HepG2 (cell line): ENCODE data around the gene TMEM198. TPM values are rescaled to one million over a fixed set of nuclear protein-coding genes. Genes with fewer than 3 reads are reported as not detected.

ENCODE experiments used
- ATF7-NPFF ChIP-seq: sonication (generic); formaldehyde crosslinking; IDR thresholded peaks from 2 replicates; pipeline ENCODE4 v1.8.1; 2023; ENCODE audit warnings: mild to moderate bottlenecking, low read depth, missing genetic modification reagents, moderate library complexity
- GLI4 ChIP-seq: sonication (generic); formaldehyde crosslinking; IDR thresholded peaks from 2 replicates; pipeline ENCODE4 v1.5.1; 2020; ENCODE audit warnings: missing genetic modification reagents, mild to moderate bottlenecking, moderate library complexity, borderline replicate concordance
- HMG20A ChIP-seq: IDR thresholded peaks from 2 replicates; pipeline ENCODE4 v1.6.1; 2016; ENCODE audit warnings: borderline replicate concordance
- HNRNPLL ChIP-seq: fragments of 200-400 bp; formaldehyde crosslinking; IDR thresholded peaks from 2 replicates; pipeline ENCODE4 v1.6.1; 2017; ENCODE audit warnings: mild to moderate bottlenecking, low read depth, low read length; ENCODE audit not compliant: poor library complexity, severe bottlenecking
- HOMEZ ChIP-seq: IDR thresholded peaks from 2 replicates; pipeline ENCODE4 v1.6.1; 2016; ENCODE audit warnings: low read depth
- RBFOX2 ChIP-seq: fragments of 200-400 bp; formaldehyde crosslinking; IDR thresholded peaks from 2 replicates; pipeline ENCODE4 v1.6.1; 2017; ENCODE audit warnings: low read depth, mild to moderate bottlenecking, low read length
- RFXANK ChIP-seq: IDR thresholded peaks from 2 replicates; pipeline ENCODE4 v1.6.1; 2016
- SAP130 ChIP-seq: IDR thresholded peaks from 2 replicates; pipeline ENCODE4 v1.6.1; 2016; ENCODE audit warnings: low read depth
- ZFY ChIP-seq: sonication (generic); formaldehyde crosslinking; IDR thresholded peaks from 2 replicates; pipeline ENCODE4 v1.4.0; 2020; ENCODE audit warnings: missing genetic modification reagents
- ZNF143 ChIP-seq: sonication (generic); formaldehyde crosslinking; IDR thresholded peaks from 2 replicates; pipeline ENCODE4 v1.4.0; 2020; ENCODE audit warnings: missing genetic modification reagents
- ZNF256 ChIP-seq: sonication (generic); formaldehyde crosslinking; conservative IDR thresholded peaks from 2 replicates; pipeline ENCODE4 v1.4.0; 2020; ENCODE audit warnings: missing genetic modification reagents
- ZNF746 ChIP-seq: sonication (generic); formaldehyde crosslinking; IDR thresholded peaks from 2 replicates; pipeline ENCODE4 v1.8.0; 2022; ENCODE audit warnings: mild to moderate bottlenecking, missing genetic modification reagents
- ZNF790 ChIP-seq: sonication (generic); formaldehyde crosslinking; IDR thresholded peaks from 2 replicates; pipeline ENCODE4 v1.8.0; 2022; ENCODE audit warnings: missing genetic modification reagents, mild to moderate bottlenecking, borderline replicate concordance
- ZNF883 ChIP-seq: sonication (generic); formaldehyde crosslinking; IDR thresholded peaks from 2 replicates; pipeline ENCODE4 v1.5.1; 2020; ENCODE audit warnings: mild to moderate bottlenecking, missing genetic modification reagents; ENCODE audit errors: not compliant biosample characterization
- polyA plus RNA-seq, 8 experiments: library from polyadenylated mRNA; depleted of rRNA in 3 of 8; stranded (reverse) in 7 of 8; unstranded in 1 of 8; fragments of >200 nt; fragmentation: Illumina TruSeq in 4 of 8; extraction: Trizol in 4 of 8; gene quantifications; 2 replicates each; pipeline versions ENCODE4 v1.2.1 to v1.2.3, GENCODE V29; 2011 to 2016; ENCODE audit warnings: low read depth in 4 of 8, missing spikeins in 1 of 8, mixed read lengths in 1 of 8; ENCODE audit not compliant: insufficient read depth in 1 of 8
- total RNA-seq, 5 experiments: library from RNA; depleted of rRNA; stranded (reverse); fragments of >200 nt; fragmentation: Illumina TruSeq; extraction: Trizol; gene quantifications; 2 replicates each; pipeline ENCODE4 v1.2.3, GENCODE V29; 2016; ENCODE audit warnings: low read depth in 1 of 5
- TF ChIP-seq, protein P1 (sequence below): sonication (generic); formaldehyde crosslinking; IDR thresholded peaks from 2 replicates; pipeline ENCODE4 v1.5.1; 2020; ENCODE audit warnings: mild to moderate bottlenecking, missing genetic modification reagents, borderline replicate concordance
- TF ChIP-seq, protein P2 (sequence below): sonication (generic); formaldehyde crosslinking; IDR thresholded peaks from 2 replicates; pipeline ENCODE4 v1.4.0; 2020; ENCODE audit warnings: mild to moderate bottlenecking, missing genetic modification reagents
- TF ChIP-seq, protein P3 (sequence below): sonication (generic); formaldehyde crosslinking; IDR thresholded peaks from 2 replicates; pipeline ENCODE4 v1.4.0; 2020; ENCODE audit warnings: mild to moderate bottlenecking, missing genetic modification reagents

TMEM198 gene
- total and polyA plus RNA-seq, 2 of the 13 experiments (the other 11 are each of a cell fraction or from before 2014, with no cell fraction given): 17.3 to 23.5 TPM

DNA sequence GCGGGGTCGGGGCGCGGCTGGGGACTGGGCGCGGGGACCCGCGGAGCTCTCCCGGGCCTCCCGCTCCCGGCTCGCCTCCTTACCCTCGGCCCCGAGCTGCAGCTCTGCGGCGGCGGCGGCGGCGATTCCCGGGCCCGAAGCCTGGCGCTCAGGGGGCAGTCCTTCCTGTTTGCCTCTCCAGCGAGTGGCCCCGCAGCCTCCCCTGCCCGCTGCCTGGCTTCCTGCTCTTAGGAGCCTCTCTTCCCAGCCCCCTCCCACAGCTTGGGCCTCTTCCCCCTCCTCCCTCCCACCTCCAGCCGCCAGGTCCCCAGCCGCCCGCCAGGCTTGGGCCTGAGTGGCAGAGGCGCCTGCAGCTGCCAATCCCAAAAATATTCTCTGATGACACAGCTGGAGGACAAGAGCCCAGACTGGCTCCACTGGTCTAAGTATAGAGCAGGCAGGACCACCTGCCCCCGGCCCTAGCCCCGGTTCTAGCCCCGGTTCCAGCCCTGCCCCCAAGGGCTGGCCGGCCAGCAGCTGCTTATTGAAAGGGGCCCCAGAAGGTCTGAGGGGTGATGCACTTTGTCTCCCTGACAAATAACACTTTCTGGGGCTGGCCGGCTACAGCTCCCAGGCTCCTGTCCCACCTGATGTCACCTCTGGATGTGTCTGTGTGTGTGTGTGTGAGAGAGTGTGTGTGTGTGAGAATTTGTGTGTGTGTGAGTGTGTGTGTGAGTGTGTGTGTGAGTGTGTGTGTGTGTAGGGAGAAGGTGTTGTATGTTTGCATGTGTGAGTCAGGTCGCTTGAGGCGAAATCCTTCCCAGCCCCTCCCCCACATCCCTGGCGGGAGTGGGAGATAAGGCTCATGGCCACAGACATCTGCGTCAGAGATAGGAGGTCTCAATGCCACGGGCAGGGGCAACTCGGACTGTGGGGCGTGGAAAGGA is 27.7 kb downstream of the TMEM198 start, which contains the start of gene OBSL1 (continued):
- no peak; the same call in 1 of the 2 replicates for TF ChIP-seq ATF7-NPFF (CRISPR knock-in tag)
- TF ChIP-seq HNRNPLL: peak; percentile 77
- no peak for TF ChIP-seq ZNF256 (CRISPR knock-in tag)
- no peak for TF ChIP-seq ZNF143 (CRISPR knock-in tag)
- TF ChIP-seq, protein P1, sequence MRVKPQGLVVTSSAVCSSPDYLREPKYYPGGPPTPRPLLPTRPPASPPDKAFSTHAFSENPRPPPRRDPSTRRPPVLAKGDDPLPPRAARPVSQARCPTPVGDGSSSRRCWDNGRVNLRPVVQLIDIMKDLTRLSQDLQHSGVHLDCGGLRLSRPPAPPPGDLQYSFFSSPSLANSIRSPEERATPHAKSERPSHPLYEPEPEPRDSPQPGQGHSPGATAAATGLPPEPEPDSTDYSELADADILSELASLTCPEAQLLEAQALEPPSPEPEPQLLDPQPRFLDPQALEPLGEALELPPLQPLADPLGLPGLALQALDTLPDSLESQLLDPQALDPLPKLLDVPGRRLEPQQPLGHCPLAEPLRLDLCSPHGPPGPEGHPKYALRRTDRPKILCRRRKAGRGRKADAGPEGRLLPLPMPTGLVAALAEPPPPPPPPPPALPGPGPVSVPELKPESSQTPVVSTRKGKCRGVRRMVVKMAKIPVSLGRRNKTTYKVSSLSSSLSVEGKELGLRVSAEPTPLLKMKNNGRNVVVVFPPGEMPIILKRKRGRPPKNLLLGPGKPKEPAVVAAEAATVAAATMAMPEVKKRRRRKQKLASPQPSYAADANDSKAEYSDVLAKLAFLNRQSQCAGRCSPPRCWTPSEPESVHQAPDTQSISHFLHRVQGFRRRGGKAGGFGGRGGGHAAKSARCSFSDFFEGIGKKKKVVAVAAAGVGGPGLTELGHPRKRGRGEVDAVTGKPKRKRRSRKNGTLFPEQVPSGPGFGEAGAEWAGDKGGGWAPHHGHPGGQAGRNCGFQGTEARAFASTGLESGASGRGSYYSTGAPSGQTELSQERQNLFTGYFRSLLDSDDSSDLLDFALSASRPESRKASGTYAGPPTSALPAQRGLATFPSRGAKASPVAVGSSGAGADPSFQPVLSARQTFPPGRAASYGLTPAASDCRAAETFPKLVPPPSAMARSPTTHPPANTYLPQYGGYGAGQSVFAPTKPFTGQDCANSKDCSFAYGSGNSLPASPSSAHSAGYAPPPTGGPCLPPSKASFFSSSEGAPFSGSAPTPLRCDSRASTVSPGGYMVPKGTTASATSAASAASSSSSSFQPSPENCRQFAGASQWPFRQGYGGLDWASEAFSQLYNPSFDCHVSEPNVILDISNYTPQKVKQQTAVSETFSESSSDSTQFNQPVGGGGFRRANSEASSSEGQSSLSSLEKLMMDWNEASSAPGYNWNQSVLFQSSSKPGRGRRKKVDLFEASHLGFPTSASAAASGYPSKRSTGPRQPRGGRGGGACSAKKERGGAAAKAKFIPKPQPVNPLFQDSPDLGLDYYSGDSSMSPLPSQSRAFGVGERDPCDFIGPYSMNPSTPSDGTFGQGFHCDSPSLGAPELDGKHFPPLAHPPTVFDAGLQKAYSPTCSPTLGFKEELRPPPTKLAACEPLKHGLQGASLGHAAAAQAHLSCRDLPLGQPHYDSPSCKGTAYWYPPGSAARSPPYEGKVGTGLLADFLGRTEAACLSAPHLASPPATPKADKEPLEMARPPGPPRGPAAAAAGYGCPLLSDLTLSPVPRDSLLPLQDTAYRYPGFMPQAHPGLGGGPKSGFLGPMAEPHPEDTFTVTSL (CRISPR knock-in tag): no peak
- peak; percentile 62; the same call in 1 of the 2 replicates for TF ChIP-seq SAP130 (CRISPR knock-in tag)
- TF ChIP-seq ZNF883 (CRISPR knock-in tag): peak; percentile 79
- TF ChIP-seq GLI4 (CRISPR knock-in tag): peak; percentile 47; the same call in 1 of the 2 replicates
- peak; percentile 91 for TF ChIP-seq ZNF746 (CRISPR knock-in tag)
- TF ChIP-seq HMG20A (CRISPR knock-in tag): peak; percentile 41; the same call in 1 of the 2 replicates
- TF ChIP-seq RBFOX2: peak; percentile 74
- TF ChIP-seq, protein P2, sequence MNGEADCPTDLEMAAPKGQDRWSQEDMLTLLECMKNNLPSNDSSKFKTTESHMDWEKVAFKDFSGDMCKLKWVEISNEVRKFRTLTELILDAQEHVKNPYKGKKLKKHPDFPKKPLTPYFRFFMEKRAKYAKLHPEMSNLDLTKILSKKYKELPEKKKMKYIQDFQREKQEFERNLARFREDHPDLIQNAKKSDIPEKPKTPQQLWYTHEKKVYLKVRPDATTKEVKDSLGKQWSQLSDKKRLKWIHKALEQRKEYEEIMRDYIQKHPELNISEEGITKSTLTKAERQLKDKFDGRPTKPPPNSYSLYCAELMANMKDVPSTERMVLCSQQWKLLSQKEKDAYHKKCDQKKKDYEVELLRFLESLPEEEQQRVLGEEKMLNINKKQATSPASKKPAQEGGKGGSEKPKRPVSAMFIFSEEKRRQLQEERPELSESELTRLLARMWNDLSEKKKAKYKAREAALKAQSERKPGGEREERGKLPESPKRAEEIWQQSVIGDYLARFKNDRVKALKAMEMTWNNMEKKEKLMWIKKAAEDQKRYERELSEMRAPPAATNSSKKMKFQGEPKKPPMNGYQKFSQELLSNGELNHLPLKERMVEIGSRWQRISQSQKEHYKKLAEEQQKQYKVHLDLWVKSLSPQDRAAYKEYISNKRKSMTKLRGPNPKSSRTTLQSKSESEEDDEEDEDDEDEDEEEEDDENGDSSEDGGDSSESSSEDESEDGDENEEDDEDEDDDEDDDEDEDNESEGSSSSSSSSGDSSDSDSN (CRISPR knock-in tag): peak; percentile 73
- no peak for TF ChIP-seq ZNF790 (CRISPR knock-in tag)
- no peak for TF ChIP-seq HOMEZ (CRISPR knock-in tag)
- TF ChIP-seq RFXANK (CRISPR knock-in tag): no peak
- TF ChIP-seq, protein P3, sequence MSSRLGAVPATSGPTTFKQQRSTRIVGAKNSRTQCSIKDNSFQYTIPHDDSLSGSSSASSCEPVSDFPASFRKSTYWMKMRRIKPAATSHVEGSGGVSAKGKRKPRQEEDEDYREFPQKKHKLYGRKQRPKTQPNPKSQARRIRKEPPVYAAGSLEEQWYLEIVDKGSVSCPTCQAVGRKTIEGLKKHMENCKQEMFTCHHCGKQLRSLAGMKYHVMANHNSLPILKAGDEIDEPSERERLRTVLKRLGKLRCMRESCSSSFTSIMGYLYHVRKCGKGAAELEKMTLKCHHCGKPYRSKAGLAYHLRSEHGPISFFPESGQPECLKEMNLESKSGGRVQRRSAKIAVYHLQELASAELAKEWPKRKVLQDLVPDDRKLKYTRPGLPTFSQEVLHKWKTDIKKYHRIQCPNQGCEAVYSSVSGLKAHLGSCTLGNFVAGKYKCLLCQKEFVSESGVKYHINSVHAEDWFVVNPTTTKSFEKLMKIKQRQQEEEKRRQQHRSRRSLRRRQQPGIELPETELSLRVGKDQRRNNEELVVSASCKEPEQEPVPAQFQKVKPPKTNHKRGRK (CRISPR knock-in tag): no peak
- TF ChIP-seq ZFY: peak; percentile 69
